Endothelial cell of umbilical vein (primary cell): Measurements from ENCODE around the gene CREM. TPM values are rescaled to one million over a fixed set of nuclear protein-coding genes. Genes with fewer than 3 reads are reported as not detected.

Source experiments
- BruUV-seq: library from RNA; stranded (reverse); fragments of 400-500 nt; replicated peaks from 2 replicates; lab custom pipeline; 2021; lab: Mats Ljungman, UMichigan
- CTCF ChIA-PET: fragments of 300-600, 350-600 bp; sonication (Branson Sonifier 250); formaldehyde crosslinking; loops from one replicate; lab custom pipeline; 2021; ENCODE audit warnings: antibody characterized with exemption, inconsistent platforms; lab: Charles Lee
- POLR2A ChIA-PET: fragments of 300-600, 350-600 bp; sonication (Branson Sonifier 250); formaldehyde crosslinking; loops from one replicate; lab custom pipeline; 2021; ENCODE audit warnings: antibody characterized with exemption, inconsistent platforms; lab: Charles Lee
- DNase-seq: peaks from one replicate; pipeline ENCODE4 v3.0.0-alpha.2; 2011; ENCODE audit warnings: low read depth, low spot score
- FAIRE-seq: peaks from 2 replicates; lab custom pipeline; 2011; peaks lifted over from hg19 to GRCh38; lab: Jason Lieb, UNC
- H2AFZ ChIP-seq: 2 replicates; pipeline ENCODE4 v1.6.0; 2012; ENCODE audit warnings: low read depth, low read length, control low read depth, inconsistent platforms
- H3K27ac ChIP-seq: 2 replicates; pipeline ENCODE4 v1.5.1; 2011; ENCODE audit warnings: low read depth, mild to moderate bottlenecking, control low read depth, low read length, moderate library complexity; ENCODE audit not compliant: insufficient read depth
- H3K27me3 ChIP-seq, 2 experiments: 2 replicates each; pipeline versions ENCODE4 v1.6.0 to v1.6.1; 2011; ENCODE audit warnings: low read length in 2 of 2, mixed read lengths in 1 of 2; ENCODE audit not compliant: control insufficient read depth in 2 of 2, insufficient read depth in 2 of 2
- H3K36me3 ChIP-seq, 2 experiments: 2 replicates in 1 of 2; 3 replicates in 1 of 2; pipeline ENCODE4 v1.5.1; 2011; ENCODE audit warnings: low read length in 2 of 2, mild to moderate bottlenecking in 1 of 2, moderate library complexity in 1 of 2; ENCODE audit not compliant: control insufficient read depth in 2 of 2, insufficient read depth in 2 of 2; ENCODE audit errors: extremely low read depth in 1 of 2
- H3K4me1 ChIP-seq: 3 replicates; pipeline ENCODE4 v1.5.1; 2011; ENCODE audit warnings: mild to moderate bottlenecking, low read length; ENCODE audit not compliant: control insufficient read depth, insufficient read depth; ENCODE audit errors: extremely low read depth
- H3K4me2 ChIP-seq: 2 replicates; pipeline ENCODE4 v1.6.1; 2011; ENCODE audit warnings: low read length, control low read depth, mixed read lengths; ENCODE audit not compliant: insufficient read depth
- H3K4me3 ChIP-seq, 3 experiments: fragments of 200-600 bp in 1 of 3; sonication (generic), shearing (Covaris generic) in 1 of 3; replicated peaks in 1 of 3; 2 replicates each; pipeline ENCODE4 v1.5.1; 2011 to 2016; ENCODE audit warnings: control low read depth in 3 of 3, low read length in 3 of 3, mild to moderate bottlenecking in 2 of 3, inconsistent platforms in 1 of 3, low read depth in 1 of 3, moderate library complexity in 1 of 3; ENCODE audit not compliant: insufficient read depth in 1 of 3
- H3K79me2 ChIP-seq: 2 replicates; pipeline ENCODE4 v1.6.0; 2012; ENCODE audit warnings: low read length, inconsistent platforms; ENCODE audit not compliant: control insufficient read depth, insufficient read depth
- H3K9ac ChIP-seq: replicated peaks from 2 replicates; pipeline ENCODE3; 2011; ENCODE audit warnings: low read length, control low read depth; ENCODE audit not compliant: insufficient read depth; ENCODE audit errors: extremely low read depth
- H3K9me1 ChIP-seq: replicated peaks from 3 replicates; pipeline ENCODE4 v1.6.0; 2011; ENCODE audit warnings: mild to moderate bottlenecking, low read length; ENCODE audit not compliant: control insufficient read depth, insufficient read depth; ENCODE audit errors: extremely low read depth
- H3K9me3 ChIP-seq: replicated peaks from 2 replicates; pipeline ENCODE4 v1.5.1; 2012; ENCODE audit warnings: low read length, inconsistent platforms; ENCODE audit not compliant: control insufficient read depth, insufficient read depth
- H4K20me1 ChIP-seq: replicated peaks from 2 replicates; pipeline ENCODE3; 2011; ENCODE audit warnings: mild to moderate bottlenecking, low read length; ENCODE audit not compliant: control insufficient read depth, insufficient read depth; ENCODE audit errors: extremely low read depth
- EZH2 ChIP-seq: IDR thresholded peaks from 2 replicates; pipeline ENCODE4 v1.6.1; 2012; ENCODE audit warnings: borderline replicate concordance, low read depth, mild to moderate bottlenecking, moderate library complexity, low read length, inconsistent platforms; ENCODE audit not compliant: severe bottlenecking
- FOS ChIP-seq: IDR thresholded peaks from 2 replicates; pipeline ENCODE4 v1.6.1; 2011; ENCODE audit warnings: mild to moderate bottlenecking, low read length, moderate library complexity, borderline replicate concordance; ENCODE audit not compliant: insufficient read depth
- GATA2 ChIP-seq: IDR thresholded peaks from 2 replicates; pipeline ENCODE4 v1.7.0; 2011; ENCODE audit warnings: low read depth, mild to moderate bottlenecking, moderate library complexity, mixed read lengths, low read length; ENCODE audit not compliant: insufficient read length, insufficient read depth
- JUN ChIP-seq: IDR thresholded peaks from 2 replicates; pipeline ENCODE4 v1.6.1; 2011; ENCODE audit warnings: borderline replicate concordance, low read depth; ENCODE audit not compliant: insufficient read length, insufficient read depth
- MYC ChIP-seq: IDR thresholded peaks from one replicate; pipeline ENCODE4 v1.6.1; 2011; ENCODE audit warnings: mild to moderate bottlenecking, low read depth, low read length
- POLR2A ChIP-seq: IDR thresholded peaks from 2 replicates; pipeline ENCODE4 v1.6.1; 2012; ENCODE audit warnings: low read depth, mild to moderate bottlenecking, control low read depth, low read length
- POLR2AphosphoS5 ChIP-seq: IDR thresholded peaks from 2 replicates; pipeline ENCODE4 v1.6.1; 2012; ENCODE audit warnings: low read depth, mild to moderate bottlenecking, control low read depth, low read length, moderate library complexity; ENCODE audit not compliant: insufficient read depth
- dilution Hi-C: fragments of 300-500 bp; cut with MboI; formaldehyde crosslinking; loops from one replicate; pipeline ENCODE4 v1.15.0; 2019; ENCODE audit warnings: low sequenced_read_pairs; ENCODE audit not compliant: extremely low pct_ligation_motif_present
- intact Hi-C: fragments of 100-400 bp; cut with micrococcal nuclease; formaldehyde crosslinking; loops from one replicate; pipeline ENCODE4 v1.10.0; 2022
- polyA plus RNA-seq, 4 experiments: library from polyadenylated mRNA; depleted of rRNA in 3 of 4; stranded (reverse) in 3 of 4; unstranded in 1 of 4; fragments of >200 nt; gene quantifications; 2 replicates each; pipeline versions ENCODE4 v1.2.1 to v1.2.3, GENCODE V29; 2011 to 2012; ENCODE audit warnings: missing spikeins in 1 of 4
- total RNA-seq: library from RNA; stranded (reverse); gene quantifications from 2 replicates; pipeline ENCODE4 v1.2.3, GENCODE V29; 2021
- TF ChIP-seq, protein P1 (sequence below), 2 donors: IDR thresholded peaks; 1 replicate in 1 of 2; 2 replicates in 1 of 2; pipeline ENCODE4 v1.5.1; 2011; ENCODE audit warnings: low read length in 2 of 2, mild to moderate bottlenecking in 2 of 2, moderate library complexity in 2 of 2, control low read depth in 1 of 2, inconsistent platforms in 1 of 2, low read depth in 1 of 2; ENCODE audit not compliant: insufficient read depth in 1 of 2; ENCODE audit errors: extremely low read depth in 1 of 2
- TF ChIP-seq, protein P2 (sequence below): IDR thresholded peaks from 2 replicates; pipeline ENCODE4 v1.6.1; 2011; ENCODE audit not compliant: insufficient read depth, insufficient read length

The CREM gene
- total and polyA plus RNA-seq, 2 donors (not counting 3 experiments of a cell fraction or from before 2014, with no cell fraction given), result 35.5 to 39.8 TPM

GRCh38 chr10:35161906-35162305 is 35.3 kb downstream of the CREM start:
- H3K36me3 ChIP-seq, result no peaks in the 10 kb centered on the region
- CTCF ChIA-PET, result interaction anchor here (0.7 kb wide), 1 partner anchor 18 kb away, joined by 3 read pairs; no protein-coding TSS in a partner anchor
- no peaks in the 10 kb centered on the region for H3K9me3 ChIP-seq
- no peak overlapping the region for H3K4me3 ChIP-seq
- H3K9ac ChIP-seq, result no peak overlapping the region
- H3K9me1 ChIP-seq, result no peaks in the 10 kb centered on the region
- no TSS peak for BruUV-seq
- no peaks in the 10 kb centered on the region for H3K79me2 ChIP-seq
- no peaks in the 10 kb centered on the region for H3K4me1 ChIP-seq
- dilution Hi-C loops, result no loop called here
- H3K4me2 ChIP-seq, result no peak overlapping the region
- no peak for DNase-seq
- no peaks in the 10 kb centered on the region for H3K27me3 ChIP-seq
- no peak for FAIRE-seq
- no peak overlapping the region for H3K27ac ChIP-seq
- no peak overlapping the region for H2AFZ ChIP-seq
- intact Hi-C loops, result no loop called here
- no peaks in the 10 kb centered on the region for H4K20me1 ChIP-seq
- no peak for TF ChIP-seq POLR2A
- no peak for TF ChIP-seq POLR2AphosphoS5
- TF ChIP-seq GATA2, result no peak
- TF ChIP-seq MYC, result no peak
- no peak for TF ChIP-seq EZH2
- TF ChIP-seq, protein P1, sequence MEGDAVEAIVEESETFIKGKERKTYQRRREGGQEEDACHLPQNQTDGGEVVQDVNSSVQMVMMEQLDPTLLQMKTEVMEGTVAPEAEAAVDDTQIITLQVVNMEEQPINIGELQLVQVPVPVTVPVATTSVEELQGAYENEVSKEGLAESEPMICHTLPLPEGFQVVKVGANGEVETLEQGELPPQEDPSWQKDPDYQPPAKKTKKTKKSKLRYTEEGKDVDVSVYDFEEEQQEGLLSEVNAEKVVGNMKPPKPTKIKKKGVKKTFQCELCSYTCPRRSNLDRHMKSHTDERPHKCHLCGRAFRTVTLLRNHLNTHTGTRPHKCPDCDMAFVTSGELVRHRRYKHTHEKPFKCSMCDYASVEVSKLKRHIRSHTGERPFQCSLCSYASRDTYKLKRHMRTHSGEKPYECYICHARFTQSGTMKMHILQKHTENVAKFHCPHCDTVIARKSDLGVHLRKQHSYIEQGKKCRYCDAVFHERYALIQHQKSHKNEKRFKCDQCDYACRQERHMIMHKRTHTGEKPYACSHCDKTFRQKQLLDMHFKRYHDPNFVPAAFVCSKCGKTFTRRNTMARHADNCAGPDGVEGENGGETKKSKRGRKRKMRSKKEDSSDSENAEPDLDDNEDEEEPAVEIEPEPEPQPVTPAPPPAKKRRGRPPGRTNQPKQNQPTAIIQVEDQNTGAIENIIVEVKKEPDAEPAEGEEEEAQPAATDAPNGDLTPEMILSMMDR (IDR thresholded peaks at IDR 0.05; ENCODE audit: extremely low read depth in 1 of 2, insufficient read depth in 1 of 2, low read depth in 1 of 2, low read length in 2 of 2), result no peak
- TF ChIP-seq, protein P2, sequence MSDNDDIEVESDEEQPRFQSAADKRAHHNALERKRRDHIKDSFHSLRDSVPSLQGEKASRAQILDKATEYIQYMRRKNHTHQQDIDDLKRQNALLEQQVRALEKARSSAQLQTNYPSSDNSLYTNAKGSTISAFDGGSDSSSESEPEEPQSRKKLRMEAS, result no peak
- no peak for TF ChIP-seq JUN
- TF ChIP-seq FOS, result no peak
- POLR2A ChIA-PET, result no interaction called here
